HEK293T (cell line): Measurements from ENCODE around the gene PTPN13.

ENCODE experiments used
- ARNT ChIP-seq: fragments of 450-650 bp; IDR thresholded peaks from 2 replicates; pipeline ENCODE4 v1.6.1; 2017; ENCODE audit warnings: mild to moderate bottlenecking
- BHLHE40 ChIP-seq: fragments of 450-650 bp; IDR thresholded peaks from 2 replicates; pipeline ENCODE4 v1.6.1; 2016; ENCODE audit warnings: mild to moderate bottlenecking, moderate library complexity, borderline replicate concordance
- ELF4 ChIP-seq: fragments of 450-650 bp; IDR thresholded peaks from 2 replicates; pipeline ENCODE4 v1.6.1; 2017; ENCODE audit warnings: antibody characterized with exemption
- FOXA1 ChIP-seq: fragments of 450-650 bp; IDR thresholded peaks from 2 replicates; pipeline ENCODE4 v1.6.1; 2016; ENCODE audit warnings: mild to moderate bottlenecking
- FOXK2 ChIP-seq: fragments of 450-650 bp; IDR thresholded peaks from 2 replicates; pipeline ENCODE4 v1.6.1; 2016; ENCODE audit warnings: mild to moderate bottlenecking
- FOXM1 ChIP-seq: fragments of 450-650 bp; IDR thresholded peaks from 2 replicates; pipeline ENCODE4 v1.6.1; 2017; ENCODE audit warnings: mild to moderate bottlenecking, borderline replicate concordance
- HDGF ChIP-seq: fragments of 450-650 bp; IDR thresholded peaks from 2 replicates; pipeline ENCODE4 v1.6.1; 2017; ENCODE audit warnings: antibody characterized with exemption, borderline replicate concordance
- L3MBTL2 ChIP-seq: fragments of 450-650 bp; conservative IDR thresholded peaks from 2 replicates; pipeline ENCODE4 v1.6.1; 2016; ENCODE audit warnings: mild to moderate bottlenecking
- LEF1 ChIP-seq: fragments of 450-650 bp; IDR thresholded peaks from 2 replicates; pipeline ENCODE4 v1.6.1; 2017; ENCODE audit warnings: mild to moderate bottlenecking, borderline replicate concordance
- SP1 ChIP-seq: fragments of 450-650 bp; IDR thresholded peaks from 2 replicates; pipeline ENCODE4 v1.6.1; 2017
- SUZ12 ChIP-seq: fragments of 450-650 bp; IDR thresholded peaks from 2 replicates; pipeline ENCODE4 v1.6.1; 2016; ENCODE audit warnings: mild to moderate bottlenecking
- TARDBP ChIP-seq: fragments of 450-650 bp; IDR thresholded peaks from 2 replicates; pipeline ENCODE4 v1.6.1; 2016
- ZNF384 ChIP-seq: fragments of 450-650 bp; IDR thresholded peaks from 2 replicates; pipeline ENCODE4 v1.6.1; 2016
- TF ChIP-seq, protein P1 (sequence below): fragments of 450-650 bp; IDR thresholded peaks from 2 replicates; pipeline ENCODE4 v1.6.1; 2016

DNA sequence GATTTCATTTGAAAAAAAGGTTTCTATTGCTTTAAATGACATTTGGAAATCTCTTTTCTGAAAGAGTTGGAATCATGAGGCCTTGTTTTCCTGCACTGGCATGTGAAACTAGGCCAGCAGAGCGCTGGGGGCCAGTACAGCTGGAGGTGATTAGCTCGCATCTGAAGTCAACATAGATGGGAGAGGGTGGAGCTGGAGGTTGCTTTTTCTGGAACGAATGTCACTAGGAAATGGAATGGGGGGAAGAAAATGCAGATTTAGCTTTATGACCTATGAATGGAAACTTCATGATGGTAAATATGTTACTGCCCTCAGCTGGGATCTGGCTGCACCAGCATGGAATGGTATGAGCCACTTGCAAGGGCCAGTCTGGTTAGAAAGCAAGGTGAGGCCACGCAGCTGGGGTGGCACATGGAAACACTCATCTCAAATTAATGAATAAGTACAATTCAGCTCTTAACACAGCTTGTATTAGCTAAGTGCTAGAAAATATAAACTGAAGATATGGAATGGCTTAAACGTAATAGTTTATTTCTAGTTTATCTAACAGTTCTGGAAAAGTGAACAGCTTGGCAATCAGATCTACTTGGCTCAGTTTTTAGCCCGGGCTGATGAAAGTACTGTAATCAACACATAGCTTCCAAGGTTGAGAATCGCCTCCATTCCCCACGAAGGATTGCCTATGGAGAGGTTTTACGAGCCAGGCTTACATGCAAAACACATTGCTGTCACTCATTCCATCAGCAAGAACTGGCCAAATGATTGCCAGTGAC lies 222.6 kb downstream of the PTPN13 start:
- no peak for TF ChIP-seq TARDBP
- TF ChIP-seq FOXK2: no peak
- TF ChIP-seq SP1: no peak
- TF ChIP-seq ARNT: no peak
- TF ChIP-seq BHLHE40: no peak
- no peak for TF ChIP-seq ELF4
- TF ChIP-seq LEF1: no peak
- TF ChIP-seq ZNF384: no peak
- no peak for TF ChIP-seq FOXA1
- no peak for TF ChIP-seq SUZ12
- TF ChIP-seq, protein P1, sequence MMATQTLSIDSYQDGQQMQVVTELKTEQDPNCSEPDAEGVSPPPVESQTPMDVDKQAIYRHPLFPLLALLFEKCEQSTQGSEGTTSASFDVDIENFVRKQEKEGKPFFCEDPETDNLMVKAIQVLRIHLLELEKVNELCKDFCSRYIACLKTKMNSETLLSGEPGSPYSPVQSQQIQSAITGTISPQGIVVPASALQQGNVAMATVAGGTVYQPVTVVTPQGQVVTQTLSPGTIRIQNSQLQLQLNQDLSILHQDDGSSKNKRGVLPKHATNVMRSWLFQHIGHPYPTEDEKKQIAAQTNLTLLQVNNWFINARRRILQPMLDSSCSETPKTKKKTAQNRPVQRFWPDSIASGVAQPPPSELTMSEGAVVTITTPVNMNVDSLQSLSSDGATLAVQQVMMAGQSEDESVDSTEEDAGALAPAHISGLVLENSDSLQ: peak; percentile 57
- TF ChIP-seq FOXM1: no peak
- no peak for TF ChIP-seq L3MBTL2
- TF ChIP-seq HDGF: no peak
